ENCODE data around the gene GALNT10.

DNA sequence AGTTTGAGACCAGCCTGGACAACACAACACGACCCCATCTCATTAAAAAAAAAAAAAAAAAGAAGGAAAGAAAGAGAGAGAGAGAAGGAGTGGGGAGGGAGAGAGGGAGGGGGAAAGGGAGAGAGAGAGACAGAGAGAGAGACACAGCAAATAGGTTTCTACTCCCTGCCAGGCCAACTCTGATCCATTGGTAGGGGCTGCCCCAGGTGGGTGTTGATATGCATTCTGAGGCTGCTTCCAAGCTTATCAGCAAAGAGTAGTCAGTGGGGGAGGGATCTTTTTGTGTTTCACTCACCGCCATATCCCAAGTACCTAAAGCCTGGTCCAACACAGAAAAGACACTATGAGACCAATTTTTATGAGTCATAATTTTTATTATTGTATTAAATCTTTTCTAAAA lies 198.3 kb downstream of the GALNT10 start:
- TF ChIP-seq, protein P1, sequence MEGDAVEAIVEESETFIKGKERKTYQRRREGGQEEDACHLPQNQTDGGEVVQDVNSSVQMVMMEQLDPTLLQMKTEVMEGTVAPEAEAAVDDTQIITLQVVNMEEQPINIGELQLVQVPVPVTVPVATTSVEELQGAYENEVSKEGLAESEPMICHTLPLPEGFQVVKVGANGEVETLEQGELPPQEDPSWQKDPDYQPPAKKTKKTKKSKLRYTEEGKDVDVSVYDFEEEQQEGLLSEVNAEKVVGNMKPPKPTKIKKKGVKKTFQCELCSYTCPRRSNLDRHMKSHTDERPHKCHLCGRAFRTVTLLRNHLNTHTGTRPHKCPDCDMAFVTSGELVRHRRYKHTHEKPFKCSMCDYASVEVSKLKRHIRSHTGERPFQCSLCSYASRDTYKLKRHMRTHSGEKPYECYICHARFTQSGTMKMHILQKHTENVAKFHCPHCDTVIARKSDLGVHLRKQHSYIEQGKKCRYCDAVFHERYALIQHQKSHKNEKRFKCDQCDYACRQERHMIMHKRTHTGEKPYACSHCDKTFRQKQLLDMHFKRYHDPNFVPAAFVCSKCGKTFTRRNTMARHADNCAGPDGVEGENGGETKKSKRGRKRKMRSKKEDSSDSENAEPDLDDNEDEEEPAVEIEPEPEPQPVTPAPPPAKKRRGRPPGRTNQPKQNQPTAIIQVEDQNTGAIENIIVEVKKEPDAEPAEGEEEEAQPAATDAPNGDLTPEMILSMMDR (IDR thresholded peaks at IDR 0.05) = no peak
- TF ChIP-seq POLR2A (IDR thresholded peaks at IDR 0.05) = no peak

Measured in body of pancreas (tissue), 4 donors.